Activated CD4-positive, alpha-beta T cell treated with anti-CD3 and anti-CD28 coated beads, Interleukin-2, Interleukin-4, amounts not matched to agents 100 ng/mL and 50 ng/mL, durations not matched to agents 16 hours and 8 hours (primary cell): Measurements from ENCODE around the gene APBA2.

Source experiments
- DNase-seq: peaks from one replicate; pipeline ENCODE4 v3.0.0-alpha.2; 2020; ENCODE audit warnings: low spot score

Gene APBA2

GRCh38 chr15:29120593-29121368 lies 235.0 kb downstream of the APBA2 start:
- DNase-seq = no peak

- no peak for DNase-seq
Measured at GRCh38 chr15:29121369-29121656, 235.5 kb downstream of the APBA2 start.

- DNase-seq = no peak
Measured at GRCh38 chr15:29121907-29122306, 236.1 kb downstream of the APBA2 start.

GRCh38 chr15:29122506-29122905 lies 236.7 kb downstream of the APBA2 start:
- DNase-seq = no peak

GRCh38 chr15:29123171-29123570 lies 237.4 kb downstream of the APBA2 start:
- DNase-seq = no peak

- no peak for DNase-seq
Measured at GRCh38 chr15:29123991-29124390, 238.2 kb downstream of the APBA2 start.

GRCh38 chr15:29124581-29125381 lies 239.0 kb downstream of the APBA2 start:
- no peak for DNase-seq

GRCh38 chr15:29125382-29126207 lies 239.8 kb downstream of the APBA2 start:
- DNase-seq = no peak

- no peak for DNase-seq
Measured at GRCh38 chr15:29126208-29126536, 240.4 kb downstream of the APBA2 start.

GRCh38 chr15:29126821-29127461 lies 241.2 kb downstream of the APBA2 start:
- no peak for DNase-seq

GRCh38 chr15:29127506-29128430 lies 242.0 kb downstream of the APBA2 start:
- DNase-seq = no peak

- DNase-seq = no peak
Measured at GRCh38 chr15:29128671-29129070, 242.9 kb downstream of the APBA2 start.

GRCh38 chr15:29129221-29129620 lies 243.4 kb downstream of the APBA2 start:
- no peak for DNase-seq

GRCh38 chr15:29129926-29130325 lies 244.2 kb downstream of the APBA2 start:
- no peak for DNase-seq

- DNase-seq = no peak
Measured at GRCh38 chr15:29130476-29130875, 244.7 kb downstream of the APBA2 start.

GRCh38 chr15:29130951-29131839 lies 245.4 kb downstream of the APBA2 start:
- no peak for DNase-seq

- no peak for DNase-seq
Measured at GRCh38 chr15:29131840-29132420, 246.2 kb downstream of the APBA2 start.

GRCh38 chr15:29132735-29133181 lies 247.0 kb downstream of the APBA2 start:
- no peak for DNase-seq

- DNase-seq = no peak
Measured at GRCh38 chr15:29133321-29133720, 247.5 kb downstream of the APBA2 start.

- DNase-seq = no peak
Measured at GRCh38 chr15:29133791-29134190, 248.0 kb downstream of the APBA2 start.
